NCI-H1105 (cell line): ENCODE results near the gene CFL2.
"Not testable (repeated sequence)": the region's sequence is repeated elsewhere in the genome, so short reads cannot be mapped to it uniquely, and the experiment has no call there.

Experiments used
- DNase-seq: peaks from one replicate; lab custom pipeline; 2025; lab: John Stamatoyannopoulos, UW

Gene CFL2

GRCh38 chr14:34711796-34712712, 2.3 kb downstream of the CFL2 start:
- DNase-seq: no peak

GRCh38 chr14:34711169-34711568, 3.2 kb downstream of the CFL2 start:
- peak; percentile 37 for DNase-seq

- DNase-seq: no peak
These were observed 3.6 kb downstream of the CFL2 start for GRCh38 chr14:34710744-34711143.

- DNase-seq: no peak
These were observed 4.4 kb downstream of the CFL2 start for GRCh38 chr14:34710006-34710405.

GRCh38 chr14:34707722-34708121, 6.7 kb downstream of the CFL2 start:
- DNase-seq: no peak

DNA sequence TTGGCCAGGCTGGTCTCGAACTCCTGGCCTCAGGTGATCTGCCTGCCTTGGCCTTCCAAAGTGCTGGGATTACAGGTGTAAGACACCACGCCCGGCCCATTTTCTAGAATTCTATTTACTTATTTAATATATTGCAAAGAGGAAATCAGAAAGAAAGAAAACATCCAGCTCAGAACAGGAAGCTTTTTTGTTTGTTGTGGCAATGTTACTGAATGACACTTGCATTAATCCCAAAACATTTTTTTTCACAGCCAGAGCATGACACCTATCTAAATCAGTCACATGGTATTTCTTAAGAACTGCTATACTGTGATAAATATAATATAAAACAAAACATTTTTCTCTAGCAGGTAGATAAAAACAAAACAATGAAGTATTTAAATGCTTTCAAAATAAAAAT, 12.6 kb downstream of the CFL2 start:
- no peak for DNase-seq

GRCh38 chr14:34700622-34701130, 13.7 kb downstream of the CFL2 start:
- DNase-seq: no peak

GRCh38 chr14:34699873-34700621, 14.3 kb downstream of the CFL2 start:
- no peak for DNase-seq

DNA sequence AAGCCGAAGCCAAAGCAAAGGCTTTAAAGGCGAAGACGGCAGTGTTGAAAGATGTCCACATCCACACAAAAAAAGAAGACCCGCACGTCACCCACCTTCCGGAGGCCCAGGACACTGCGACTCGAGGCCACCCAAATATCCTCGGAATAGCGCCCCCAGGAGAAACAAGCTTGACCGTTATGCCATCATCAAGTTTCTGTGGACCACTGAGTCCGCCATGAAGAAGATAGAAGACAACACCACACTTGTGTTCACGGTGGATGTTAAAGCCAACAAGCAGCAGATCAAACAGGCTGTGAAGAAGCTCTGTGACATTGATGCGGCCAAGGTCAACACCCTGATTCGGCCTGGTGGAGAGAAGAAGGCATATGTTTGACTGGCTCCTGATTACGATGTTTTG, 20.2 kb downstream of the CFL2 start:
- DNase-seq: not testable (repeated sequence)

- no peak for DNase-seq
These were observed 21.0 kb downstream of the CFL2 start for GRCh38 chr14:34693228-34693939.

GRCh38 chr14:34692898-34693227, 21.5 kb downstream of the CFL2 start:
- no peak for DNase-seq

GRCh38 chr14:34692348-34692747, 22.0 kb downstream of the CFL2 start:
- no peak for DNase-seq

- no peak for DNase-seq
These were observed 23.2 kb downstream of the CFL2 start for GRCh38 chr14:34691206-34691605.

GRCh38 chr14:34688470-34689206, 25.8 kb downstream of the CFL2 start:
- no peak for DNase-seq

DNA sequence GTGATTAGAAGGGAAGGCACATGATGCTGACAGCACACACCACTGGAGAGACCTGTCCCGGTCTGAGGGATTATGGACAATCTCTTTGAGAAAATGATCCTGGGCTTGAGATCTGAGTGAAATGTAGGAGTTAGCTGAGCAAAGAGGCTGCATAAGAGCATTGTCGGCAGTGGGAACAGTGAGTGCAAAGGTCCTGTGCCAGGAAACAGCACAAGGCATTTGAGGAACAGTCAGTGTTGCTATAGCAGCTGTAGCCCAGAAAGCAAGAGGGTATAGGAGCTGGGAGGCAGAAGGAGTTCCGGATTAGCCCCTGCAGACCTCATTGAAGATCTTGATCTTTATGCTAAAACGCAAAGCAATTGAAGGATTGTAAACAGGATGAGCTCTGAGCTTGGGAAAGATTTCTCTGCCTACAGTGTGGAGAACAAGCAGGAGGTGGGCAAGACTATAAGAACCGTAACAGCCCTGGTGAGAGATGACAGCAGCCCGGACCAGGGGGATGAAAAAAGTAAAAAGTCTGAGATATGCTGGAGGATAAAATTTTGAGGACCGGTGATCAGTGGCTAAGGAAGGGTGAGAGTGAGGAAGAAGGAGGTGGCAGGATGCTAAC, 28.5 kb downstream of the CFL2 start:
- DNase-seq: no peak

DNA sequence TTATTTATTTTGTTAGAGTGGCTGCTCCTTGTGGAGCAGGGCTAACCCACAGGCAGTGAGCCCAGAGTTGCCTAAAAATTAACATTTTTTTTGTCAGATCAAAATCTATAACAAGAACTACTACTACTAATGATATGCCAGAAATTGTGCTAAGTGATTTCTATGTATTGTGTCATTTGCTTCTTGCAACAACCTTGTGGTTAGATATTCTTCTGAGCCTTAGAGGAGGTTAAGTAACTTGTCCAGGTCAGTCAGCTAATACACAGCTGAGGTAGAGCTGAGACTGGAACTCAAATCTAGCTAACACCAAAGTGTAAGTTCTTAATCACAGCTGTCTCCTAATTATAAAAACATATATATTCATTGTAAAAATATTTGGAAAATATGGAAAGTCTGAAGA, 29.8 kb downstream of the CFL2 start:
- DNase-seq: no peak

GRCh38 chr14:34682787-34683321, 31.5 kb downstream of the CFL2 start:
- DNase-seq: no peak

- DNase-seq: no peak
These were observed 33.5 kb downstream of the CFL2 start for GRCh38 chr14:34680806-34681479.

GRCh38 chr14:34678735-34679134, 35.7 kb downstream of the CFL2 start:
- no peak for DNase-seq

GRCh38 chr14:34678306-34678705, 36.1 kb downstream of the CFL2 start:
- no peak for DNase-seq
